Endothelial cell of coronary artery (primary cell): ENCODE measurements around the gene HEATR9. TPM values are rescaled to one million over a fixed set of nuclear protein-coding genes. Genes with fewer than 3 reads are reported as not detected.

Experiments
- total RNA-seq: library from RNA; depleted of rRNA; stranded (reverse); fragments of >200 nt; gene quantifications from 2 replicates; pipeline ENCODE4 v1.2.3, GENCODE V29; 2014

HEATR9 gene
- not detected in 2 replicates for total RNA-seq

GRCh38 chr17:35868737-35869136, at the start of gene HEATR9:
TSS of gene HEATR9 (minus strand) at chr17:35868891. CDS start at chr17:35868742, 149 bp downstream.

GRCh38 chr17:35879773-35880654, 11.3 kb upstream of the HEATR9 start, which contains the start of gene CCL5:
TSS of gene CCL5 (minus strand) at chr17:35880360.

GRCh38 chr17:35808962-35809854, 59.5 kb downstream of the HEATR9 start, which contains the start of gene TAF15:
TSS of gene TAF15 (plus strand) at chr17:35809484. CDS start at chr17:35809570, 86 bp downstream.

Other genes with a start within 250 kb of the HEATR9 start
- gene RASL10B, start 137.3 kb downstream of the HEATR9 start, total RNA-seq = 0.19 and 0.27 TPM in 2 replicates
- gene GAS2L2, start 115.7 kb downstream of the HEATR9 start, total RNA-seq = under 0.01 TPM in 1 of 2 replicates, not detected in the other
- not detected in 2 replicates for gene C17orf50, start 108.0 kb downstream of the HEATR9 start, total RNA-seq
- gene MMP28, start 73.2 kb downstream of the HEATR9 start, total RNA-seq = 3.8 TPM in 2 replicates
- 72.7 and 91.7 TPM in 2 replicates for gene TAF15, start 59.4 kb downstream of the HEATR9 start, total RNA-seq
- 0.09 and 0.18 TPM in 2 replicates for gene CCL5, start 11.5 kb upstream of the HEATR9 start, total RNA-seq
- 0.19 and 0.36 TPM in 2 replicates for gene RDM1, start 61.9 kb upstream of the HEATR9 start, total RNA-seq
- not detected in 2 replicates for gene LYZL6, start 74.8 kb upstream of the HEATR9 start, total RNA-seq
- gene CCL16, start 112.6 kb upstream of the HEATR9 start, total RNA-seq = 0.18 and 0.19 TPM in 2 replicates
- gene CCL14, start 117.8 kb upstream of the HEATR9 start, total RNA-seq = 6.1 and 7.1 TPM in 2 replicates
- not detected in 2 replicates for gene CCL15, start 132.7 kb upstream of the HEATR9 start, total RNA-seq
- gene CCL23, start 149.1 kb upstream of the HEATR9 start, total RNA-seq = 0.19 and 1.4 TPM in 2 replicates
- gene CCL18, start 195.4 kb upstream of the HEATR9 start, total RNA-seq = not detected in 2 replicates
- not detected in 2 replicates for gene CCL3, start 221.3 kb upstream of the HEATR9 start, total RNA-seq
- not detected in 2 replicates for gene CCL4, start 234.9 kb upstream of the HEATR9 start, total RNA-seq